ENCODE measurements around the gene IGF1. TPM values are rescaled to one million over a fixed set of nuclear protein-coding genes. Genes with fewer than 3 reads are reported as not detected.

Gene IGF1
- total RNA-seq, 1 donor from 2014 or later = 3.4 TPM

DNA sequence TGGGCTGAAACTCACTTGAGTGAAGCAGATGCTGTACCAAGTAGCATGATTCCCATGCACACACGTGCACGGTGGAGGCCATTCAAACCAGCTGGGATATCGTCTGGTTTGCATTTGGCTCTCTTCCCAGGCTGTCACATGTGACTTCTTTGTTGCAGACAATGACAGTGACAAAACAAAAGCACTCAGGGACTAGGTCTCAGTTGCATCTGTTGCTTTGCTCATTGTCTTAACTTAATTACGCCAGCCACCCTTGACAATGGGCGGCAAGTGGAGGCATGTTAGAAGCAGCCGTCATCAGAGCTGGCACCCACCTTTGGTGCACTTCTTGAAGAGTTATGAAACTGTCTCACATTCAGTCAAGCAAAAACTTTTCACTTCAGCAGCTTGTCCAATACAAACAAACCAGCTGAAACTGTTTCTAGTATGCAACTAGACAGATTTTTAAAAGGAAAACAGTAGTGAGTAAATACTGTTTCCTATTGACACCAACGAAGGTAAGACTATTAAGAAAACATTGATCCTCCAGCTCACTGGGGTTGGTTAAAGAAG is 74.3 kb downstream of the IGF1 start:
- no peaks in the 10 kb centered on the region for H3K4me1 Mint-ChIP-seq (ENCODE audit: unreplicated experiment)
- DNase-seq (ENCODE audit: low spot score) = no peak
- H3K4me3 Mint-ChIP-seq (ENCODE audit: unreplicated experiment) = no peak overlapping the region

DNA sequence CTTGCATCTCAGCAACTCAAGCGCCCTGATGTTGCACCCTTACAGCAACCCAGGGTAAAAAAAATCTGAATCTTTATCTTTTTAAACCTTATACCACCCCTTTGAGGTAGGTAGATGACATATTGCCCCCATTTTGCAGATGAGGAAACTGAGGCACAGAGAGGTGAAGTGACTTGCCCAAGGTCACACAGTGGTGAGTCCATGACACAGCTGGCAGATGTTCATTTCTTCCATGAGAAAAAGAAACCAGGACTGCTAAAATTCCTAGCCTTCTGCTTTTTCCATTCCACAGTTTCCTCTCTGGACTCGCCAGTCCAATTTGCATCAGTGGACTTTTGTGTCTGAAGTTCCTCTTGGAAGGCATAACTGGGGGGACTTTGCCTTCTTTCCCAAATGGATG is 79.3 kb downstream of the IGF1 start:
- no peak overlapping the region for H3K4me3 Mint-ChIP-seq (ENCODE audit: unreplicated experiment)
- H3K4me1 Mint-ChIP-seq (ENCODE audit: unreplicated experiment) = no peaks in the 10 kb centered on the region
- no peaks in the 10 kb centered on the region for H3K36me3 Mint-ChIP-seq (ENCODE audit: low read depth, unreplicated experiment)
- no peak overlapping the region for H3K27ac Mint-ChIP-seq (ENCODE audit: unreplicated experiment)
- TF ChIP-seq, protein P1, sequence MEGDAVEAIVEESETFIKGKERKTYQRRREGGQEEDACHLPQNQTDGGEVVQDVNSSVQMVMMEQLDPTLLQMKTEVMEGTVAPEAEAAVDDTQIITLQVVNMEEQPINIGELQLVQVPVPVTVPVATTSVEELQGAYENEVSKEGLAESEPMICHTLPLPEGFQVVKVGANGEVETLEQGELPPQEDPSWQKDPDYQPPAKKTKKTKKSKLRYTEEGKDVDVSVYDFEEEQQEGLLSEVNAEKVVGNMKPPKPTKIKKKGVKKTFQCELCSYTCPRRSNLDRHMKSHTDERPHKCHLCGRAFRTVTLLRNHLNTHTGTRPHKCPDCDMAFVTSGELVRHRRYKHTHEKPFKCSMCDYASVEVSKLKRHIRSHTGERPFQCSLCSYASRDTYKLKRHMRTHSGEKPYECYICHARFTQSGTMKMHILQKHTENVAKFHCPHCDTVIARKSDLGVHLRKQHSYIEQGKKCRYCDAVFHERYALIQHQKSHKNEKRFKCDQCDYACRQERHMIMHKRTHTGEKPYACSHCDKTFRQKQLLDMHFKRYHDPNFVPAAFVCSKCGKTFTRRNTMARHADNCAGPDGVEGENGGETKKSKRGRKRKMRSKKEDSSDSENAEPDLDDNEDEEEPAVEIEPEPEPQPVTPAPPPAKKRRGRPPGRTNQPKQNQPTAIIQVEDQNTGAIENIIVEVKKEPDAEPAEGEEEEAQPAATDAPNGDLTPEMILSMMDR (IDR thresholded peaks at IDR 0.05; ENCODE audit: unreplicated experiment) = no peak
- H3K27me3 Mint-ChIP-seq (ENCODE audit: unreplicated experiment) = no peaks in the 10 kb centered on the region
- H3K9me3 Mint-ChIP-seq (ENCODE audit: unreplicated experiment) = no peaks in the 10 kb centered on the region
- DNase-seq (ENCODE audit: low spot score) = no peak

More for the DNA sequence above, 74.3 kb downstream of the IGF1 start:
- TF ChIP-seq, protein P1 (IDR thresholded peaks at IDR 0.05; ENCODE audit: unreplicated experiment) = no peak
- Mint-ChIP-seq H3K36me3 (ENCODE audit: low read depth, unreplicated experiment) (no peaks in the 10 kb centered on the region), H3K9me3 (ENCODE audit: unreplicated experiment) (no peaks in the 10 kb centered on the region), H3K27me3 (ENCODE audit: unreplicated experiment) (peaks cover 2% of the 10 kb centered on the region), H3K27ac (ENCODE audit: unreplicated experiment) (no peak overlapping the region)

DNA sequence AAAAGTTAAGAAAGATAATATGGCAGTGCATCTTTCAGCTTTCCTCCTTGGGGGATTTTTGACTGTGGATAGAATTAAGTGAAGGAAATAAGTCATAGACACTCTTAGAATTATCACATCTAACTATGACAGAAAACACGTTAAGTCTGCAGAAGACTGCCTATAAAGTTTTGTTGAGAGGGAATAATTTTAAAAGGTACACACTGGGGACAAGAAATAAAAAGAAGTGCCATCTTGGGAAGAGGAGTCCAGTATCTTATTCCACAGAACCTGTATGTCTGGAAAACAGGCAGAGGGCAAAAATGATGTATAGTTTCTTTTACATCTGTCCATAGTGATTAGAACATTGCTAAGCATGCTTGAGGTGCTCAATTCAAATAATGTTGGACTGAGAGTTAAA is 80.7 kb downstream of the IGF1 start:
- no peak overlapping the region for H3K4me3 Mint-ChIP-seq (ENCODE audit: unreplicated experiment)
- H3K27ac Mint-ChIP-seq (ENCODE audit: unreplicated experiment) = no peak overlapping the region
- DNase-seq (ENCODE audit: low spot score) = no peak
- H3K9me3 Mint-ChIP-seq (ENCODE audit: unreplicated experiment) = no peaks in the 10 kb centered on the region
- H3K27me3 Mint-ChIP-seq (ENCODE audit: unreplicated experiment) = no peaks in the 10 kb centered on the region
- H3K36me3 Mint-ChIP-seq (ENCODE audit: low read depth, unreplicated experiment) = no peaks in the 10 kb centered on the region
- TF ChIP-seq, protein P1 (IDR thresholded peaks at IDR 0.05; ENCODE audit: unreplicated experiment) = no peak
- peaks cover 2% of the 10 kb centered on the region for H3K4me1 Mint-ChIP-seq (ENCODE audit: unreplicated experiment)

DNA sequence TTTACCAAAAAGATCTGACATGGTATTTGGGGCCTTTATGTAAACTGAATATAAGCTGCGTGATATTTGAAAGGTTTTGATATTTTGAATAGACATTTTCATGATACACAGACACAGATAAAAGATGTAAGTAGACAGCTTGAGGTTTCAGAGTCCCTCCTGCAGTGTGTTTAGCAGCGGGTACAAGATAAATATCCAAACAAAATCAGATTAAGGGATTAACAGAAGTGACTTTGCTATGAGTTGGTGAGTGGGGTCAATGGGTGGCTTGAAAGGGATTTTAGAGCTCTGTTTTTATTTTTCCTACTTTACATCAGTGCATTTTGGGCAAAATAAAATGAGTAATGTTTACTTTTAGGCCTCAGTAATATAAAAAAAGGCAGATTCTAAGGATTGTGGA is 84.1 kb downstream of the IGF1 start:
- H3K4me1 Mint-ChIP-seq (ENCODE audit: unreplicated experiment) = peaks cover 3% of the 10 kb centered on the region
- H3K27me3 Mint-ChIP-seq (ENCODE audit: unreplicated experiment) = no peaks in the 10 kb centered on the region
- no peaks in the 10 kb centered on the region for H3K36me3 Mint-ChIP-seq (ENCODE audit: low read depth, unreplicated experiment)
- H3K27ac Mint-ChIP-seq (ENCODE audit: unreplicated experiment) = no peak overlapping the region
- no peak overlapping the region for H3K4me3 Mint-ChIP-seq (ENCODE audit: unreplicated experiment)
- TF ChIP-seq, protein P1 (IDR thresholded peaks at IDR 0.05; ENCODE audit: unreplicated experiment) = no peak
- no peak for DNase-seq (ENCODE audit: low spot score)
- no peaks in the 10 kb centered on the region for H3K9me3 Mint-ChIP-seq (ENCODE audit: unreplicated experiment)

DNA sequence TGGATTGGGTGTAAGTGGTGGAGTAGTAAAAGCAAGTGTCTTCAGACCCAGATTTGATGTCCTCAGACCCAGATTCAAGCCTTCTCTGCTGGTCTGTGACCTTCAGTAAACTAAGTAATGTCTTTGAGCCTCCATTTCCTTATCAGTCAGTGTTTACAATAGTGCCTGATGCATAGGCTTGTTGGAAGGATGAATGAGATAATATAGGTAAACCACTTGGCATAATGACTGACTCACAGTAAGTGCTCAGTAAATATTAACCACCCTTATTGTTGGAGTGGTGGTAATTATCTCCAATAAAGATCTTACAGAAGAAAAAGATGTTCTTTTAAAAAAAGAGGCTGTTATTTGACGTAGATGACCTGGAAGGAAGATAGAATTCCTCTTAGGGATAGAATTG is 86.2 kb downstream of the IGF1 start:
- no peak overlapping the region for H3K4me3 Mint-ChIP-seq (ENCODE audit: unreplicated experiment)
- no peaks in the 10 kb centered on the region for H3K9me3 Mint-ChIP-seq (ENCODE audit: unreplicated experiment)
- no peak for DNase-seq (ENCODE audit: low spot score)
- TF ChIP-seq, protein P1 (IDR thresholded peaks at IDR 0.05; ENCODE audit: unreplicated experiment) = no peak
- no peaks in the 10 kb centered on the region for H3K27me3 Mint-ChIP-seq (ENCODE audit: unreplicated experiment)
- no peaks in the 10 kb centered on the region for H3K36me3 Mint-ChIP-seq (ENCODE audit: low read depth, unreplicated experiment)
- no peak overlapping the region for H3K27ac Mint-ChIP-seq (ENCODE audit: unreplicated experiment)
- H3K4me1 Mint-ChIP-seq (ENCODE audit: unreplicated experiment) = peaks cover 3% of the 10 kb centered on the region

Measured in endothelial cell (in vitro differentiated cells).